ENCODE results near the gene MIER1.
"Not testable (repeated sequence)": the region's sequence is repeated elsewhere in the genome, so short reads cannot be mapped to it uniquely, and the experiment has no call there.

MIER1 gene

GRCh38 chr1:66924756-66925557 is at the start of gene MIER1, which contains the start of gene DNAI4:
Gene MIER1, plus strand, starts transcription at chr1:66924990. Its CDS starts 39 bp downstream, at chr1:66925029.
Gene DNAI4, minus strand, starts transcription at chr1:66924856. Its CDS starts 25 bp downstream, at chr1:66924831.
- DNase-seq: peak; percentile 94

GRCh38 chr1:66876664-66877063 is 48.1 kb upstream of the MIER1 start:
- DNase-seq: no peak

- DNase-seq: no peak
Observed at GRCh38 chr1:66889030-66889429, 35.8 kb upstream of the MIER1 start.

- DNase-seq: peak; percentile 18
Observed at GRCh38 chr1:66890621-66891020, 34.2 kb upstream of the MIER1 start.

GRCh38 chr1:66893712-66894111 is 31.1 kb upstream of the MIER1 start:
- DNase-seq: no peak

GRCh38 chr1:66915203-66915602 is 9.6 kb upstream of the MIER1 start:
- not testable (repeated sequence) for DNase-seq

- DNase-seq: no peak
Observed at GRCh38 chr1:66916320-66916719, 8.5 kb upstream of the MIER1 start.

GRCh38 chr1:66917476-66917875 is 7.3 kb upstream of the MIER1 start:
- peak; percentile 18 for DNase-seq

- no peak for DNase-seq
Observed at GRCh38 chr1:66919063-66919462, 5.7 kb upstream of the MIER1 start.

GRCh38 chr1:66919828-66920227 is 5.0 kb upstream of the MIER1 start:
- DNase-seq: no peak

- no peak for DNase-seq
Observed at GRCh38 chr1:66920543-66920942, 4.2 kb upstream of the MIER1 start.

- no peak for DNase-seq
Observed at GRCh38 chr1:66925558-66925910, 744 bp downstream of the MIER1 start.

- DNase-seq: no peak
Observed at GRCh38 chr1:66925944-66926343, 1.2 kb downstream of the MIER1 start.

GRCh38 chr1:66927528-66927927 is 2.7 kb downstream of the MIER1 start:
- no peak for DNase-seq

GRCh38 chr1:66929146-66929688 is 4.4 kb downstream of the MIER1 start:
- peak; percentile 27 for DNase-seq

- no peak for DNase-seq
Observed at GRCh38 chr1:66929691-66929998, 4.9 kb downstream of the MIER1 start.

- DNase-seq: peak; percentile 85
Observed at GRCh38 chr1:66929999-66930822, 5.4 kb downstream of the MIER1 start.

- DNase-seq: no peak
Observed at GRCh38 chr1:66930823-66931174, 6.0 kb downstream of the MIER1 start.

- no peak for DNase-seq
Observed at GRCh38 chr1:66931590-66931989, 6.8 kb downstream of the MIER1 start.

GRCh38 chr1:66932291-66932690 is 7.5 kb downstream of the MIER1 start:
- no peak for DNase-seq

GRCh38 chr1:66933887-66934700 is 9.3 kb downstream of the MIER1 start:
- DNase-seq: no peak

GRCh38 chr1:66937529-66938234 is 12.9 kb downstream of the MIER1 start:
- DNase-seq: no peak

Measured in MV-4-11 (cell line).